Right lobe of liver (tissue), 4 donors: ENCODE results near the gene GCC2.
A peak's percentile ranks its signal among the peaks of the same experiment; 100 is the strongest.

Experiments
- POLR2A ChIP-seq: fragments of 450-650 bp; IDR thresholded peaks from one replicate; pipeline ENCODE4 v1.6.1; 2017; ENCODE audit warnings: antibody characterized with exemption, mild to moderate bottlenecking
- TF ChIP-seq, protein P1 (sequence below), 4 donors: fragments of 200-600 bp in 3 of 4; fragments of 450-650 bp in 1 of 4; IDR thresholded peaks; one replicate each; pipeline versions ENCODE4 v1.5.1 to v1.8.0; 2016 to 2022; ENCODE audit warnings: antibody characterized with exemption in 4 of 4, mild to moderate bottlenecking in 2 of 4
- donor health status: DM: no; HTN: no; CAD: no.
- donor health status: DM: no; HTN: no; CAD: no.
- donor health status: DM: no; HTN: yes; CAD: no.

DNA sequence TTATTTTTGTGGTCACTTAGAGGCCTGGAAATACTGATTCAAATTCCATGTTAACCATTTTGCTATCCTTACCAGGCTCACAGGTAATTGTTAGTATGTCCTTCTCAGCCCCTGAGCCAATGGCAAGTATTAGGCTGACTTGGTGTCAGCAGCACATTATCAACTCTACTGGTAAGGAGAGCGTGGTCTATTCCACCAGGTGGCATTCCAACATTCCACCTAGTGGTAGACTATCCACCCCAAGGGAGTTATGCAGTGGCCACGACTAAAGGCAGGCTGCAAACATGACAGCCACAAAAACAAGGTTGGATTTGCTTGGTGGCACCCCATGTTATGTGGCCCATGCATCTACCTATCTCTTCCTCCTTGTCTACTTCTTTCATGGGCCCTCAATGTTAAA lies 31.8 kb upstream of the GCC2 start:
- TF ChIP-seq, protein P1, sequence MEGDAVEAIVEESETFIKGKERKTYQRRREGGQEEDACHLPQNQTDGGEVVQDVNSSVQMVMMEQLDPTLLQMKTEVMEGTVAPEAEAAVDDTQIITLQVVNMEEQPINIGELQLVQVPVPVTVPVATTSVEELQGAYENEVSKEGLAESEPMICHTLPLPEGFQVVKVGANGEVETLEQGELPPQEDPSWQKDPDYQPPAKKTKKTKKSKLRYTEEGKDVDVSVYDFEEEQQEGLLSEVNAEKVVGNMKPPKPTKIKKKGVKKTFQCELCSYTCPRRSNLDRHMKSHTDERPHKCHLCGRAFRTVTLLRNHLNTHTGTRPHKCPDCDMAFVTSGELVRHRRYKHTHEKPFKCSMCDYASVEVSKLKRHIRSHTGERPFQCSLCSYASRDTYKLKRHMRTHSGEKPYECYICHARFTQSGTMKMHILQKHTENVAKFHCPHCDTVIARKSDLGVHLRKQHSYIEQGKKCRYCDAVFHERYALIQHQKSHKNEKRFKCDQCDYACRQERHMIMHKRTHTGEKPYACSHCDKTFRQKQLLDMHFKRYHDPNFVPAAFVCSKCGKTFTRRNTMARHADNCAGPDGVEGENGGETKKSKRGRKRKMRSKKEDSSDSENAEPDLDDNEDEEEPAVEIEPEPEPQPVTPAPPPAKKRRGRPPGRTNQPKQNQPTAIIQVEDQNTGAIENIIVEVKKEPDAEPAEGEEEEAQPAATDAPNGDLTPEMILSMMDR (IDR thresholded peaks at IDR 0.05), result peak; percentile 14 to 46 (median 28)
- no peak for TF ChIP-seq POLR2A
